DMS53 treated with DMSO at 0.1 percent for 48 hours (cell line): ENCODE results near the gene CNTN5.
"Not testable (repeated sequence)": the region's sequence is repeated elsewhere in the genome, so short reads cannot be mapped to it uniquely, and the experiment has no call there.

Experiments used
- DNase-seq: peaks from one replicate; lab custom pipeline; 2025; ENCODE audit not compliant: unreplicated experiment; lab: John Stamatoyannopoulos, UW

Gene CNTN5

GRCh38 chr11:100182350-100182749 lies 1161.6 kb downstream of the CNTN5 start:
- no peak for DNase-seq

DNA sequence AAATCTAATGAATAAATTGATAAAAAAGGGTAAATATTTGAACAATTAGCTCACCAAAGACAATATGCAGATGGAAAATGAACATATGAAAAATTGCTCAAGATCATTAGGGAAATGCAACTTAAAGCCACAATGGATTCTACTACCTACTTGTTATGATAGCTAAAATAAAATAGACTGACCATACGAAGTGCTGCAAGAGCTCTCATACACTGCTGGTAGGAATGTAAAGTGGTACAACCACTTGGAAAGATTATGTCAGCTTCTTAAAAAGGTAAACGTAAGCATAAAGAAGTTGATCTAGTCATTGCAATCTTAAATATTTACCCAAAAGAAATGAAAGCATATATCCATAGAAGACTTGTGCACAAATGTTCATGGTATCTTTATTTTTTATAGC lies 1162.2 kb downstream of the CNTN5 start:
- DNase-seq = peak; percentile 29

DNA sequence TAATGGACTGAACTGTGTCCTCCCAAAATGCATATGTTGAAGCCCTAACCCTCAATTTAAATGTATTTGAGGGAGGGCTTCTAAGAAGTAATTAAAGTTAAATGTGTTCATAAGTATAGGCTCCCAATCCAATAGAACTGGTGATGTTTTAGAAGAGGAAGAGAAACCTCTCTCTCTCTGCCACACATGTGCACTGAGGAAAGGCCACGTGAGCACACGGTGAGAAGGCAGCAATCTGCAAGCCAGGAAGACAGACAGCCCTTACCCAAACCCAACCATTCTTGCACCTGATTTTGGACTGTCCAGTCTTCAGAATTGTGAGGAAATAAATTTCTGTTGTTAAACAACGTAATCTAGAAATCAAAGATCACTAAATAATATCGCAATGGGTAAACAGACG lies 1164.8 kb downstream of the CNTN5 start:
- no peak for DNase-seq

DNA sequence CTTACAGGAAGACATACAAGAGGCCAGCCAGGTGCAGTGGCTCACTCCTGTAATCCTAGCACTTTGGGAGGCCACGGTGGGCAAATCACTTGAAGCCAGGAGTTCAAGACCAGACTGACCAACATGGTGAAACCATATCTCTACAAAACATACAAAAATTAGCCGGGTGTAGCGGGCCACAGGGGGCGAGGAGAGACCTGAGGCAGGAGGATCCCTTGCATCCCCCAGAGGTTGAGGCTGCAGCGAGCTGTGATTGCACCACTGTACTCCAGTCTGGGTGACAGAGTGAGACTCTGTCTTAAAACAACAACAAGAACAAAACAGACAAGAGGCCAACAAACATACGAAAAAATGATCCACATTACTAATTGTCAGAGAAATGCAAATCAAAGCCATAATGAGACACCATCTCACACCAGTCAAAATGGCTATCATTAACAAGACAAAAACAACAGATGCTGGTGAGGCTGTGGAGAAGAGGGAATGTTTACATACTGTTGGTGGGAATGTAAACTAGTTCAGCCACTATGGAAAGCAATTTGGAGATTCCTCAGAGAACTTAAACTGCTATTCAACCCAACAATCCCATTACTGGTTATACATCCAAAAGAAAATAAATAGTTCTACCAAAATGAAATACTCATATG lies 1167.5 kb downstream of the CNTN5 start:
- DNase-seq = no peak

GRCh38 chr11:100190395-100190794 lies 1169.6 kb downstream of the CNTN5 start:
- no peak for DNase-seq

GRCh38 chr11:100192181-100192580 lies 1171.4 kb downstream of the CNTN5 start:
- no peak for DNase-seq

DNA sequence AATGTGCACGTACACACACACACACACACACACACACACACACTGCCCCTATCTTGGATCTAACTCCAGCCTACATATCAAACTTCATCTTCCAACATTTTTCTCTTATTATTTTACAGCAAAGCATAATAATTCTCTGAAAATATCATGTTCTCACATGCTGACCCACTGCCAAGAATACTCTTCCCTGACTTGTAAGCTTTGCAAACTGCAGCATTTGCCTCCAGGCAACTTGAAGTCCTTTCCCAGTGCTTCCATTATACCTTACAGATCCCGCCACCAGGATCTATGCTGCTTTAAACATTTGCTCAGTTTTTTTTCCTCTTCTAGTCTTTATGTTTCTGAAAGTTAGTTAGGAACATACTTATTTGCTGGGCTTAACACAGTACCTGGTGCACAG lies 1183.0 kb downstream of the CNTN5 start:
- no peak for DNase-seq

DNA sequence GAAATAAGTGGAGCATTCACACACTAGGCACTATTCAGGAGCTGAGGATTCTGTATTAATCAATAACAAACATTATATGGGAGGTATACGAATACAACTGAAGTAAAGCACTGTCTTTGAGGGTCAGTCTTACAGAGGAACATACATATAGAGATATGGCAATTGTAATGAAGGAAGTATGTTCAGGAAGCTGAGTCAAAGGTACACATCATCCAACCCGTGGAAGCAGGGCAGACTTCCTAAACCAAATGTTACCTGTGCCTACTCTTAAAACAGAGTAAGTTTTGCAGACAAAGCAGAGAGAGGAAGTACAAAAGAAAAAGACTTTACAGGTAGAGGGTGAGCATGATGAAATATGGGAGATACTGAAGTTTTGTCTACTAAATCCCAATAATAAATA lies 1185.2 kb downstream of the CNTN5 start:
- DNase-seq = no peak

- no peak for DNase-seq
Measured at GRCh38 chr11:100208207-100208606, 1187.5 kb downstream of the CNTN5 start.

GRCh38 chr11:100214791-100215190 lies 1194.0 kb downstream of the CNTN5 start:
- no peak for DNase-seq

DNA sequence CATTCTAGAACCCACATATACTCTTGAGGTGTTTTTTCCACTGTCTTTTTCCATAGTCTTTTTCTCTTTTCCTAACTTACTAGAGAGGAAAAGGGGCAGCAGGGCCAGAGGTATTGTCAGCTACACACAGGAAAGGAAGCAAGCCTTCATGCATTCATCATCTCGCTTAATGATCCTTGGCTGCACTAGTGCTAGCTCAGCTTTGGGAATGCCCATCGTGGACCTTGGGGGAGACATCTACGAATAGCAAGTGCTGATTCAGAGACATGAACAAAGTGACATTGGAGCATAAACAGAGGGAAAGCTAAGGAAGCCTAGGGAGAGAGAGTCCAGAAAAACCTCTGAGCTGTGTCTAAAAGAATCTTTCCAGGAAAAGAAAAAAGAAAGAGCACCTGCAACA lies 1200.1 kb downstream of the CNTN5 start:
- no peak for DNase-seq

DNA sequence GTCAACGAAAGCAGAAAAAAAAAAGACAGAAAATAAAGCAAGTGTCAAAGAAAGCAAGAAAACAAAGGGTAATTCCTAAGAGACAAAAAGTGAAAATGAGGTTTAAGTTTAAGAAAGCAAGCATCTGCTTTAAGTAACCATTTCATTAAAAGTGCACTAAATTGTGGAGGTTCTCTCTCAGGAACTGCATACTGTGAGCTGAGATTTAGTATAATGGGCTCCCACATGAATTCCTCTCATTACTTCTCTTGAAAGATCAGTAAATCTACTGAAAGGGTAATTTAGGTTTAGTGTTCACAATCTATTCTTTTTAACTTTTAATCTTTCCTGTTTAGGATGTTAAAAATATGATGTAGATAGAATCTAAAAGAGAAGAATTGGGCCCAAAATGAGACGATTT lies 1201.0 kb downstream of the CNTN5 start:
- no peak for DNase-seq

GRCh38 chr11:100224541-100225034 lies 1203.8 kb downstream of the CNTN5 start:
- no peak for DNase-seq

DNA sequence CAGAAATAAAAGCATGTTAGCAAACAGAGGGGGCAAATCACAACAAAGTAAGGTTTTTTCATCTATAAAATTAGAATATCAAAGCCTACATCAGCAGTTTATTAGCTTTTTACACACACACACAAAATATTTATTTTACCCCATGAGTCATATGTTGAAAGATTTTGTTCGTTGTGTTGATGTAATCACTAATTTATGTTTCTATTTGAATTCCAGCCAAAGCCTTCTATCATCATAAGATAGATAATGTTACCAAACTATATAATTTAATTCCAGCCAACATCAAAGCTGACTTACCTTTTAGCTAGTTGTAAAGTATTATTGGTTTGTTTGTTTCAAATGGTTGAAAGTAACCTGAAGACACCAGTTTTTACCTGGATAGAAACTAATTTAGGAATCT lies 1208.3 kb downstream of the CNTN5 start:
- no peak for DNase-seq

DNA sequence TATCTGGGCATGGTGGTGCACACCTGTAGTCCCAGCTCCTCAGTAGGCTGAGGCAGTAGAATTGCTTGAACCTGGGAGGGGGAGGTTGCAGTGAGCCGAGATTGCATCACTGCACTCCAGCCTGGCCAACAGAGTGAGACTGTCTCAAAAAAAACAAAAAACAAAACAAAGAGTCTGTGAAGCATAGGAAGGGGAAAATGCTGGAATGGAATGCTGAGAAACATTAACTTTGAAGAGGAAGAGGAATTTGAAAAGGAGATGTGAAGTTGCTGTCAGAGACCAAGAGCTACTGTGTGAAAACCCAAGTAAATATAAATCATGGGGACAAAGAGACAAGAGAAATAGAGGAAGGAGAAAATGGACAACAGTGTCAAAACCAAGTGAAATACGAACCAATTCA lies 1211.3 kb downstream of the CNTN5 start:
- no peak for DNase-seq

GRCh38 chr11:100235085-100235484 lies 1214.3 kb downstream of the CNTN5 start:
- no peak for DNase-seq

- DNase-seq = no peak
Measured at GRCh38 chr11:100240025-100240539, 1219.3 kb downstream of the CNTN5 start.

GRCh38 chr11:100247704-100248103 lies 1227.0 kb downstream of the CNTN5 start:
- no peak for DNase-seq

DNA sequence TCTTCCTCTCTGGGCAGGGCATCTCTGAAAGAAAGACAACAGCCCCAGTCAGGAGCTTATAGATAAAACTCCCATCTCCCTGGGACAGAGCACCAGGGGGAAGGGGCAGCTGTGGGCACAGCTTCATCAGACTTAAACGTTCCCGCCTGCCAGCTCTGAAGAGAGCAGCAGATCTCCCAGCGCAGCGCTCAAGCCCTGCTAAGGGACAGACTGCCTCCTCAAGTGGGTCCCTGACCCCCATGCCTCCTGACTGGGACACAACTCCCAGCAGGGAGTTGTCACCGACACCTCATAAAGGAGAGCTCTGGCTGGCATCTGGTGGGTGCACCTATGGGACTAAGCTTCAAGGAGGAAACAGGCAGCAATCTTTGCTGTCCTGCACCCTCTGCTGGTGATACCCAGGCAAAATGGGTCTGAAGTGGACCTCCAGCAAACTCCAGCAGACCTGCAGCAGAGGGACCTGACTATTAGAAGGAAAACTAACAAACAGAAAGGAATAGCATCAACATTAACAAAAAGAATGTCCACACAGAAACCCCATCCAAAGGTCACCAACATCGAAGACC lies 1236.6 kb downstream of the CNTN5 start:
- not testable (repeated sequence) for DNase-seq

DNA sequence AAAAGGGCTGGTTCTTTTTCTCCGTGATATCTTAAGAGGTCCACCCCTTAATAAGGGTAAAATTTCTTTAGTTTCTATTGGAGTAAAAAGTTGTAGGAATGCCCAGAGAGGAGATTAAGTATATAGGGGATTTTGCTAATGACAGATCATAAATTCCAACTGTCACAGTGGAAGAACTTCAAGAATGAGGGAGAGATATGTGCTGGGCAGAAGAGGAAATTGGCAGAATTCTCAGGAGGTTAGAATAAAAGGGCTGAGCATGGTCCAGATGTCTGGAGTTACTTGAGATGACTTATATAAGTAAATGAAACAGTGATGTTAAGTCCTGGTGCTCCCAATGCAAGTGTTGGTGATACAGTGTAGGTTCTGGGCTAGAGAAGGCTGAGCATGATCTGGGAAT lies 1248.8 kb downstream of the CNTN5 start:
- no peak for DNase-seq

- DNase-seq = no peak
Measured at GRCh38 chr11:100273066-100273815, 1252.5 kb downstream of the CNTN5 start.

DNA sequence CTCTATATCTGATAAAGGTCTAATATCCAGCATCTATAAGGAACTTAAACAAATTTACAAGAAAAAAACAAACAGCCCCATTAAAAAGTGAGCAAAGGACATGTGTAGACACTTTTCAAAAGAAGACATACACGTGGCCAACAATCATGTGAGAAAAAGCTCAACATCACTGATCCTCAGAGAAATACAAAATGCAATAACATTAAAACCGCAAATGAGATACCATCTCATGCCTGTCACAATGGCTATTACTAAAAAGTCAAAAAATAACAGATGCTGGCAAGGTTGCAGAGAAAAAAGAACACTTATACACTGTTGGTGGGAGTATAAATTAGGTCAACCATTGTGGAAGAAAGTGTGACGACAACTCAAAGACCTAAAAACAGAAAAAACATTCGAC lies 1253.7 kb downstream of the CNTN5 start:
- not testable (repeated sequence) for DNase-seq
